ENCODE measurements around the gene KCNIP2.

KCNIP2 gene

GRCh38 chr10:101826852-101827434, 16.7 kb downstream of the KCNIP2 start:
- ChIA-PET CTCF (interaction anchor here (0.8 to 10.7 kb wide), 6 partner anchors 9 to 183 kb away, joined by 3 to 66 read pairs (median 8); partner anchors contain the start of gene OGA), POLR2A (interaction anchor here (1.0 to 1.4 kb wide), 2 partner anchors 9 kb away, joined by 3 read pairs; partner anchors contain the start of gene OGA)
- DNase-seq (ENCODE audit: extremely low spot score): no peak
- TF ChIP-seq CTCF (IDR thresholded peaks at IDR 0.05; ENCODE audit: control extremely low read depth, extremely low read depth, low read depth, missing control alignments): no peak

- CTCF ChIA-PET: interaction anchor here (0.9 to 10.7 kb wide), 2 partner anchors 11 to 16 kb away, joined by 4 to 66 read pairs; no protein-coding TSS in a partner anchor
These were observed 18.9 kb downstream of the KCNIP2 start for GRCh38 chr10:101824736-101825135.

GRCh38 chr10:101818872-101819633, 24.5 kb downstream of the KCNIP2 start:
- DNase-seq (ENCODE audit: extremely low spot score): no peak
- no peak for TF ChIP-seq CTCF (IDR thresholded peaks at IDR 0.05; ENCODE audit: control extremely low read depth, extremely low read depth, low read depth, missing control alignments)
- CTCF ChIA-PET: interaction anchor here (1.0 to 10.7 kb wide), 11 partner anchors 8 to 300 kb away, joined by 3 to 66 read pairs (median 5); no protein-coding TSS in a partner anchor
- POLR2A ChIA-PET: interaction anchor here (0.6 to 2.0 kb wide), 5 partner anchors 8 to 295 kb away, joined by 3 to 5 read pairs (median 4); no protein-coding TSS in a partner anchor

More at GRCh38 chr10:101824736-101825135, 18.9 kb downstream of the KCNIP2 start:
- no peak for DNase-seq (ENCODE audit: extremely low spot score)
- no peak for TF ChIP-seq CTCF (IDR thresholded peaks at IDR 0.05; ENCODE audit: control extremely low read depth, extremely low read depth, low read depth, missing control alignments)
- POLR2A ChIA-PET: no interaction called here

GRCh38 chr10:101818119-101818871, 25.3 kb downstream of the KCNIP2 start, which contains the start of gene OGA:
Gene OGA, minus strand, starts transcription at chr10:101818444. Its CDS starts 422 bp downstream, at chr10:101818022.
- ChIA-PET CTCF (interaction anchor here (1.0 to 10.7 kb wide), 11 partner anchors 9 to 301 kb away, joined by 3 to 66 read pairs (median 5); no protein-coding TSS in a partner anchor), POLR2A (interaction anchor here (0.7 to 2.0 kb wide), 6 partner anchors 8 to 297 kb away, joined by 3 to 5 read pairs (median 3); no protein-coding TSS in a partner anchor)
- no peak for TF ChIP-seq CTCF (IDR thresholded peaks at IDR 0.05; ENCODE audit: control extremely low read depth, extremely low read depth, low read depth, missing control alignments)
- DNase-seq (ENCODE audit: extremely low spot score): peak; percentile 94

GRCh38 chr10:101817337-101818118, 26.1 kb downstream of the KCNIP2 start:
- DNase-seq (ENCODE audit: extremely low spot score): peak; percentile 32

More at GRCh38 chr10:101817337-101818118, 26.1 kb downstream of the KCNIP2 start:
- no peak for TF ChIP-seq CTCF (IDR thresholded peaks at IDR 0.05; ENCODE audit: control extremely low read depth, extremely low read depth, low read depth, missing control alignments)
- POLR2A ChIA-PET: interaction anchor here (0.7 to 2.0 kb wide), 6 partner anchors 9 to 297 kb away, joined by 3 to 5 read pairs (median 3); no protein-coding TSS in a partner anchor
- CTCF ChIA-PET: interaction anchor here (0.9 to 10.7 kb wide), 11 partner anchors 9 to 302 kb away, joined by 3 to 66 read pairs (median 5); no protein-coding TSS in a partner anchor

Measured in GM10248 (cell line).